Measurements from ENCODE around the gene YPEL3.
"Not testable (repeated sequence)": the region's sequence is repeated elsewhere in the genome, so short reads cannot be mapped to it uniquely, and the experiment has no call there.

The YPEL3 gene, protein sequence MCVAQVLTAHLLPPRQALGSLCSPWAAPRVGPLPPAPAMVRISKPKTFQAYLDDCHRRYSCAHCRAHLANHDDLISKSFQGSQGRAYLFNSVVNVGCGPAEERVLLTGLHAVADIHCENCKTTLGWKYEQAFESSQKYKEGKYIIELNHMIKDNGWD

DNA sequence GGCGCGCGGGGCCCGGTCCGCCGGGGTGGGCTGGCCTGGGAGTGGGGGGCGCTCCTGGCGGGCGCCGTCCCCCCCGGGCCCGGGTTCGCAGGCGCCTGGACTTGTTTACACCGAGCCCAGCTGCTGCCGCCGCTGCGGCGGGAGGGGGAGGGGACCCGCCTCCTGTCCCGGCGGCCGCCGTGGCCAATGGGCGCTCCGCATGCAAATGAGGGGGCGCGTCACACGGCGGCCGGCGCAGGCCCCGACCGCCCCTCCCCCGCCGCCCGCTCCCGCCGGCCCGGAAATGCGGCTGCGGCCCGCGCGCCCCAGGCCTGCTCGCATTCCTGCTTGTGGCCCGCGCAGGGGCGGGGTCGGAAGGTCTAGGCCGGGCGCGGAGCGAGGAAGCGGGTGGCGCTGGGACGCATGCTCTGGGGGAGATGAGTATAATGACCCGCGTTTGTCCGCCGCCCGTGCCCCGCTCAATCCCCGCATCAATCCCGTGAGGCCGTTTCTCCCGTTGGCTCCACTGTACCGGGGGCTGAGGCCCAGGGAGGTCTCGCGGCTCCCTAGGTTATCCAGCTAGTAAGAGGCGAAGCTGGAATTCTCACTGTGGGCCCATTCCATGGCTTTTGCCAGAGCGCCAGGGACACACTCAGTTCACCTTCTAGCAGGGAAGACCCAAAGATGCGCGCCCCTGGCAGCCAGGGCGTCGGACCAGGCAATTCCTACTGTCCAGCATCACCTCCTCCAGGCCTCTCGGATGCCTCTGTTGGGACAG is at the start of gene YPEL3:
Gene YPEL3 (minus strand): TSS at position 109 of the 757 bp plus-strand sequence. CDS start 731 bp downstream, outside the sequence.
- peak; percentile 73 for DNase-seq

DNA sequence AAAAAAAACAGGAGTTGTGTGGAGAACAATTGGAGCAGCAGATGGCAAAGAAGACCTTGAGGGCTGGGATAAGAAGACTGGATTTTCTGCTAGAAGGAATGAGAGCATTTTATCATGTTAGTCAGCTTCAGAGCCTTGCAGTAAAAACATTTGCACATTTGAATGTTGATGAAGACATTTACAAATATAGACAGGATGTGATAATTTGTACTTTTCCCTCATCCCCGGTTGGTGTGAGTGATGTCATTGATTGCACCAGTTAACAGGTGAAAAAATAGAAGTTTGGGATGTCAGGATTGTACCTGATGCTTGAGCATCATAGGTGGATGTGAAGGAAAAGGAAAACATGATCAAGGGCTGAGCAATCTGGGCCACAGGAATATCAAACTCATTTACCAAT is 49.6 kb upstream of the YPEL3 start:
- DNase-seq: no peak

DNA sequence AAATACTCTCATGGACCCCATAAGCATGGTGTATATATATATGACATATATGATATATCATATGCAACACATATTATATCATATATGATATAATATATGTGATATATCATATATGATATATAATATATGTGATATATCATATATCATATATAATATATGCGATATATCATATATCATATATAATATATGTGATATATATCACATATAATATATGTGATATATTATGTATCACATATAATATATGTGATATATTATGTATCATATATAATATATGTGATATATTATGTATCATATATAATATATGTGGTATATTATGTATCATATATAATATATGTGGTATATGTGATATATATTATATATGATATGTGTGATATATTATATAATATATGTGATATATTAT is 48.9 kb upstream of the YPEL3 start:
- no peak for DNase-seq

DNA sequence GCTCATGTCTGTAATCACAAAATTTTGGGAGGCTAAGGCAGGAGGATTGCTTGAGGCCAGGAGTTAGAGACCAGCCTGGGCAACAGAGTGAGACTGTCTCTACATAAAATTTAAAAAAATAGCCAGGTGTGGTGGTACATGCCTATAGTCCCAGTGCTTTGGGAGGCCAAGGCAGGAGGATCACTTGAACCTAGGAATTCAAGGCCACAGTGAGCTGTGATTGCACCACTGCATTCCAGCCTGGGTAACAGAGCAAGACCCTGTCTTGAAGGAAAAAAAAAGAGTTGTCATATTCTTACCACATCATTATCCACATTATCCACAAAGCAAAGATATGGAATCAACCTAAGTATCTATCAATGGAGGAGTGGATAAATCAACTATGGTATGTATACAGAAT is 48.0 kb upstream of the YPEL3 start:
- DNase-seq: no peak

DNA sequence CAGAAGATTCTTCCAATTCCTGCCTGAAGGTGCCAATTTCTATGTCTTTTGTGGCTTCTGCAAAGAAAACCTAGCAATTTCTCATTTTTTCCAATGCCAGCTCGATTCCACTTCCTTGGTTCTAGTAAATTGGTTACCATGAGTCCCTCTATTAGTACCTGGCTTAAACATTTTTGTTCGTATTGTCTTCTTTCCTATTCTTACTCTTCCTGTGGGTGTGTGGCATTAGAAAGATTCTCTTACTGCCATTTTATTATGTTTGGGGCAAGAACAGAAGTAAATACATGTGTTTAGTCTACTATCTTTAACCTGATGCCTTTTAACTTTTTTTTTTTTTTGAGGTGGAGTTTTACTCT is 47.3 kb upstream of the YPEL3 start:
- no peak for DNase-seq

DNA sequence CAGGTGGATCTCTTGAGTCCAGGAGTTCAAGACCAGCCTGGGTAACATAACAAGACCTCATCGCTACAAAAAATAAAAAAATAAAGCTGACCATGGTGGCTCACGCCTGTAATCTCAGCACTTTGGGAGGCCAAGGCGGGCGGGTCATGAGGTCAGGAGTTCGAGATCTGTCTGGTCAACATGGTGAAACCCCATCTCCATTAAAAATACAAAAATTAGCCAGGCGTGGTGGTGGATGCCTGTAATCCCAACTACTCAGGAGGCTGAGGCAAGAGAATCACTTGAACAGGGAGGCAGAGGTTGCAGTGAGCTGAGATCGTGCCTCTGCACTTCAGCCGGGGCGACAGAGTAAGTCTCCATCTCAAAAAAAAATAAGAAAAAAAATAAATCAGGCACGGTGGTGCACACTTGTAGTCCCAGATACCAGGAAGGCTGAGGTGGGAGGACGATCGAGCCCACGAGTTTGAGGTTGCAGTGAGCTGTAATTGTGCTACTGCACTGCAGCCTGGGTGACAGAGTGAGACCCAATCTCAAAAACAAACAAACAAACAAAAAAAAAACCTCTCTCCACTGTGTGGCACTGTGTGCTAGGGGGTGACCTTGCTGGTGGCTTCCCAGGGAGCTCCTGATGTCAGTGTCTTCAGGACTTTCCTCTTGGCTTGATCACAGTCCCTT is 46.8 kb upstream of the YPEL3 start:
- no peak for DNase-seq

DNA sequence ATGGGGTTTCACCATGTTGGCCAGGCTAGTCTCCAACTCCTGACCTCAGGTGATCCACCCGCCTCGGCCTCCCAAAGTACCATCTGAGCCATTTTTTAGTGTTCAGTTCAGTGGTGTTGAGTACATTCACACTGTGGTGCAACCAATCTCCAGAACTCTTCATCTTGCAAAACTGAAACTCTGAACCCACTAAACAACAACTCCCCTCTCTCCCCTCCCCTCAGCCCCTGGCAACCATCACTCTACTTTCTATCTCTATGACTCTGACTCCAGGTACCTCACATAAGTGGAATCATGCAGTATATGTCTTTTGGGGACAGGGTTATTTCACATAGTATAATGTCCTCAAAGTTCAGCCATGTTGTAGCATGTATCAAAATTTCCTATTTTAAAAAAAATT is 45.7 kb upstream of the YPEL3 start:
- no peak for DNase-seq

DNA sequence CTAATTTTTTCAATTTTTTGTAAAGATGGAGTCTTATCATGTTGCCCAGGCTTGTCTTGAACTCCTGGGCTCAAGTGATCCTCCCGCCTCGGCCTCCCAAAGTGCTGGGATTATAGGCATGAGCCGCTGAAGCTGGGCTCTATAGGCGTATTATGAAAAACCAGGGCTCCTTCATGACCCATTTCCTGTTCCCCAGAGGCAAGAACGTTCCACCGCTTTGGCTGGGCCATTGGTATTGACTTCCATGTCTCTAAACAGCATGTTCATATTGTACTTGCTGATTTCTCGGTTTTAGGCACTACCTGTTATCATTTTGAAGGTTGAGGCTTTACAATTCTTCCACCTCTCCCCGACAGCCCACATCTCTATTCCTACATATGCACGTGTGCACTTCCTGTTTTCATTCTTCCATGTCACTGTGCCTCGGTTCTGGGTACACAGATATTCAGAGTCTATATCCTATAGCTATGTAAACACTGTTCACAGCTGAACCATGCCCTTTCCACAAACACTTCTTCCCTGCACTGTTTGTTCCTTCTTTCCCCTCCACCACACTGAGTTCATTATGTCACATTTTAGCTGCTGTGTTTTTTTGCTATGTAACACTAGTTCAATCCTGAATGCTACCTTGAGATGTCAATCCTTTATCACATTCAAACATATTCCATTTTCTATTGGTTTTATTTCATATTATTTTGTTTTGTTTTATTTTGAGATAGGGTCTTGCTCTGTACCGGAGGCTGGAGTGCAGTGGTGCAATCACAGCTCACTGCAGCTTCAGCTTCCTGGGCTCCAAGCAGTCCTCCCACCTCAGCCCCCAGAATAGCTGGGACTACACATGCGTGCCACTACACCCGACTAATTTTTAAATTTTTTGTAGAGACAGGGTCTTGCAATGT is 43.8 kb upstream of the YPEL3 start:
- DNase-seq: no peak

DNA sequence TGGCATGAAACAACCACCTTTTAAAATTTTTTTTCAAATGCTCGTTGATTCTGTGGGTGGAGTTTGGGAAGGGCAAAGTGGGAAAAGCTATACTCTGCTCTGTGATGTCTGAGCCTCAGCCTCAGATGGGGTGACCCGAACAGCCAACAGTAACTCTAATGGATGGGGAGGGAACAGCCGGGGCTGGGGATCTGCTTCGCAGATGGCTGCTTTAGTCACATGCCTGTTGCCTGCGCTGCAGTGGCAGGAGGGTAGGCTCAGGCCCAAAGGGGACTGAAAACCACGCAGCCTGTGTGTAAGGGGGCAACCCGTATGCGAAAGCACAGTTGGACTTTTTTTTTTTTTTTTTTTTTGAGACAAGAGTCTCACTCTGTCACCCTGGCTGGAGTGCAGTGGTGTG is 41.9 kb upstream of the YPEL3 start:
- DNase-seq: no peak

DNA sequence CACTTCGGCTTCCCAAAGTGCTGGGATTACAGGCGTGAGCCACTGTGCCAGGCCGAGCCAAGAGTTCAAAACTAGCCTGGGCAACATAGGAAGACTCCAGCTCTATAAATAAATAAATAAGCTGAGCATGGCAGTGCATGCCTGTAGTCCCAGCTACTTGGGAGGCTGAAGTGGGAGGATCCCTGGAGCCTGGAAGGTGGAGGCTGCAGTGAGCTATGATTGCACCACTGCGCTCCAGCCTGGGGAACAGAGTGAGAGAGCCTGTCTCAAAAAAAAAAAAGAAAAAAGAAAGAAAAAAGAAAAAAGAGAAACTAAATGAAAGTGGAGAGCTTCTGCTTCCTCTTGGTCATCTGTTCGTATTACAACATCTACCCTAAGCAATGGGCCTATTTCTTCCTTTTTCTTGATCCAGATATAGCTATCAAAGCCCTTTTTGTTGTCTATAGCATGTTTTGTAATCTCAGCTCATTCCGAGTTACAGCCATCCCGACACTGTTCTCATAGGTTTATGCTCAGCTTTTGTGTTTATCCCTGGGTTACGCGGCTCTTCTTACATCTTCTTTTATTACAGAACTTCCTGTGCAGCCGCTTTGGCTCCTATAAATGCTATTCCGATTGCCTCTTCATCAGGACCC is 41.1 kb upstream of the YPEL3 start:
- DNase-seq: no peak

DNA sequence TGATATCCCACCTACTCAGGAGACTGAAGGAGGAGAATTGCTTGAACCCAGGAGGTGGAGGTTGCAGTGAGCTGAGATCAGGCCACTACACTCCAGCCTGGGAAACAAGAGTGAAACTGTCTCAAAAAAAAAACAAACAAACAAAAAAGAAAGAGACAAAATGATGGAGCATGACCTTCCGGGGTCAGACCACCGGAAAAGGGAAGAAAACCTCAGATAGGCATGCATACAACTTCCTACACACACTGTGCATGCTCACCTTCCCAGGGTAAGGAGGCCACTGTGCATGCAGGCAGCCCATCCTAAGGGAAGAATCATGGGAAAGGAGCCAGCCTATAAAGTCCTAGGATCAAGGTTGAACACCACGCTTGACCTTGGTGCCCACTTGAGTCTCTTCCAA is 36.6 kb upstream of the YPEL3 start:
- DNase-seq: no peak

DNA sequence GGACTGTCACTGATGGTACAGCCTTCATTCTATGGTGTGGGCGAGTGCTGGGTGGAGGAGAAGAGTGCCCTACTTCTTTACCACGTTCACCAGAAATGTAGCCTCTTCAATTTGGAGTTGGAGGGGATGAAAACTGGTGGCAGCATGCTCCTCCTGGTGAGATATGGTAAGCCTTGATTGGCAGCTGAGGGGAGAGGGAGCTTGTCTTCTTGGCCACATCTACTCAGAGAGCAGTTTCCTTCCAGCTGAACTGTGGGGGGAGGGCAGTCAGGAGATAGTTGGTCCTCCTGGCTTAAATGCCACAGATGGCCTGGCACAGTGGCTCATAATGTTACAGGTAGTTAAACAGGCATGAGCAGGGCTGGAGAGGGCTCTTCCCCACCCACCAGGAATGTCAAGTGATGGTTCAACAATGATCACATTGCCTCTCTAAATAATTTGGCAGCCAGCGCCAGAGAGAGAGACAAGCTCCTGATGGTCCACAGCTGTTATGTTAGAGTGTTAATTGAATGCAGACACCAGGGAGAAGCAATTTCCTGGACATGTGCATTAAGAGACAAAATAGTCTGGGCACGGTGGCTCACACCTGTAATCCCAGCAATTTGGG is 36.0 kb upstream of the YPEL3 start:
- no peak for DNase-seq

DNA sequence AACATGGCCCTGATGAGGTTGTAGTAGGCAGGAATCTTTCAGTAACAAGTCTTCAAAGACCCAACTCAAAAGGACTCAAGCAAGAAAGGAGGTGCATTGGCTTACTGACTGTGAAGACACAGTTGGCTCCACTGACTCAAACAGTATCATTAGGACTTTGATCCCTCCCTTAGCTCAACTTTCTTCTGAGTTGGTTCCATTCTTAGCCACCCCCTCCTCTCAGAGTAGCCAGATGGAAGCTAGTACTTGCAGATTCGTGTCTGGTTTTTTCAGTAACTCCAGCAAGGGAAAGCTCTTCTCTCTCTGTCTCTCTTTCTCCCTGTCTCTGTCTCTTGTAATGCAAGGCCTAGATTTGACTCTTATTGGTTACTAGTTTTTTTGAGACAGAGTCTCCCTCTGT is 32.0 kb upstream of the YPEL3 start:
- no peak for DNase-seq

DNA sequence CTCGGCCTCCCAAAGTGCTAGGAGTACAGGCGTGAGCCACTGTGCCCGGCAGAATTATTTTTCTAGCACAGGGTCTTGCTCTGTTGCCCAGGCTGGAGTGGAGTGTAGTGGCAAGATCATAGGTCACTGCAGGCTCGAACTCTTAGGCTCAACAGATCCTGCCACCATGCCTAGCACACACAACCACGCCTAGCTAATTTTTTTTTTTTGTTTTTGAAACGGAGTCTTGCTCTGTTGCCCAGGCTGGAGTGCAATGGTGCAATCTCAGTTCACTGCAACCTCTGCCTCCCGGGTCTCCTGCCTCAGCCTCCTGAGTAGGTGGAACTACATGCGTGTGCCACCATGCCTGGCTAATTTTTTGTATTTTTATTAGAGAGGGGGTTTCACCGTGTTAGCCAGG is 29.7 kb upstream of the YPEL3 start:
- DNase-seq: not testable (repeated sequence)

DNA sequence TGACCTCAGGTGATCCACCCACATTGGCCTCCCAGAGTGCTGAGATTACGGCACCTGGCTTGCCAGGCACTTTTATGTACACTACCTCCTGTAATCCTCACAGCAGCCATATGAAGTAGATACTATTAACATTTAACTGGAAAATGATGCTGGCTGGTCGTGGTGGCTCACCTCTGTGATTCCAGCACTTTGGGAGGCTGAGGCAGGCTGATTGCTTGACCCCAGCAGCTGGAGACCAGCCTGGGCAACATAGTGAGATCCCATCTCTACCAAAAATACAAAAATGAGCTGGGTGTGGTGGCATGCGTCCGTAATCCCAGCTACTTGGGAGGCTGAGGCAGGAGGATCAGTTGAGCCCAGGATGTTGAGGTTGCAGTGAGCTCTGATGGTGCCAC is 29.0 kb upstream of the YPEL3 start:
- DNase-seq: no peak

DNA sequence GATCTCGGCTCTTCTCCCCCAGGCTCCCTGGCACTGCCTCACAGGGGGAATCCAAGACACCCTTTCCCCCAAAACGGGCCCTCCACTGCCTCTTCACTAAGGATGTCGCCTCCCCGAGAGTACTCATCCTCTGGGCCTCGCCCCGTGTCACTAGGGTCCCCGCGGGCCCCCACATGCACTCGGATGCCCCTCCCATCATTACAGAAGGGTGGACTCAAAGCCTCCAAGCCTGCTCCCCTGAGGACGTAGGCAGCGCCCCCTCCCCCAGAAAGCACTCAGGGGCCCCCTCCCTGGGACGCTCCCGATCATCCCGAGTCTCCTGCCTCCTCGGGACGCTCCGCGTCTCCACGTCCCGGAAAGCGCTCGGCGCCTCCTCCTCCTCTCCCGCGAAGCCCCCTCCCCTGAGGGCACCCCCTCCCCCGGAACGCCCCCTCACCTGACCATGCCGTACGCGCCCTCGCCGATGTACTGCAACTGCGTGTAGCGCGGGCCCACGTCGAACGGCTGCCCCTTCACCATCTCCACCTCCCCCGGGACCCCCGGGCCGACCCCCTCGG is 26.7 kb upstream of the YPEL3 start:
- DNase-seq: no peak

DNA sequence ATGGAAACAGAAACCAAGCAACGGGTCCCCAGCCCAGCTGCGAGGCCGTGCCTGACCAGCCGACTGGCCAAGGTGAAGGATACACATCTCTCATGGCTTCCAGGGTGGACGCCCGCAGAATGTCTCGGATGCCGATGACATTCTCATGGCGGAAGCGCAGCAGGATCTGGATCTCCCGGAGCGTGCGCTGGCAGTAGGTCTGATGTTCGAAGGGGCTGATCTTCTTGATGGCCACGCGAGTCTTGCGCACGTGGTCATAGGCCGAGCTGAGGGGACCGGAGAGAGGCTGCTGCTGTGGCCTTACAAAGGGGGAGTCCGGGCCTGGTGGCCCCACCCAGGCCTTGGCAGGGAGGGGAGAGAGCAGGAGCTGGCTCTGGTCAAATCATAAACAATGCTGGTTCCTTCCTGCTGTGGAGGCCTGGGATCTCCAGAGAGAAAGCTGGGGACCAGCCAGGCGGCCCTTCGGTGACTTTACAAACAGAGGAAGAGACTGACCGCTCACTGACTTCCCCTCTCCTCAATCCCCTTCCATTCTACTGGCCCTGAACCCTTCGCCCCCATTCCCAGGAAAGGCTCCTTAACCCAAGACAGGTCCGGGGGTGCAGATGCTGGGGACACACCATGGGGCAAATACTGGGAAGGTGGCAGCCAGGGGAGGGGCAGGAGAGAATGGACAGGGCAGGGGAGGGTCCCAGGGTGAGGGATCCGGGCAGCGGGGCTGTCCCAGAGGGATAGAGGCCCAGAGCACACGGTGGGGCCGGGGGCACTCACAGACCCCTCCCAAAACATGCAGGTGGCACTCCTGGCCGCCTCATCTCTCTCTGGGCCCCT is 25.9 kb upstream of the YPEL3 start:
- no peak for DNase-seq

DNA sequence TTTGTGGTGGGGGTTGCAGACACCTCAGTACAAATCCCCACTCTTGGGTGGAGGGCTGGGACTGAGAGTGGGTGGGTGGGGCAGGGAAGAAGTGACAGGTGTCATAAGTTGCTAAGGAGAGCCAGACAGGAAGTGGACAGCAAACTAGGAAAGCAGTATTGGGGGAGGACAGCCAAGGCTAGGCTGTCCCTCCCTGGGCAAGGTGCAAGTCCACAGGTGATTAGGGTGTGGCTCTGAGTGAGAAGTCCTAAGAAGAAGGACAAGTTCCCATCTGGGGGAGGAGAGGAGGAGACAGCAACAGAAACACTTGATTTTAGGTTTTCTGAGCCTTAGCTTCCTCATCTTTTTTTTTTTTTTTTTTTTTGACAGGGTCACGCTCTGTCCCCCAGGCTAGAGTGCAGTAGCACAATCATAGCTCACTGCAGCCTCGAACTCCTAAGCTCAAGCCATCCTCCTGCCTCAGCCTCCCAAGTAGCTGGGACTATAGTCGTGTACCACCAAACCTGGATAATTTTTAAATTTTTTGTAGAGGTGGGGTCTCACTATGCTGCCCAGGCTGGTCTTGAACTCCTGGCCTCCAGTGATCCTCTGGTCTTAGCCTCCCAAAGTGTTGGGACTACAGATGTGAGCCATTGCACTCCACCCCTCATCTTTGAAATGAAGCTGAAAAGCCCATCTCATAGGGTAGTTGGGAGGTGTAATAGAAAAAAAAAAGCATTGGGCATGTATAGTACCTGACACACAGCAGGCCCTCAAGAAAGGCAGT is 24.5 kb upstream of the YPEL3 start:
- DNase-seq: no peak

DNA sequence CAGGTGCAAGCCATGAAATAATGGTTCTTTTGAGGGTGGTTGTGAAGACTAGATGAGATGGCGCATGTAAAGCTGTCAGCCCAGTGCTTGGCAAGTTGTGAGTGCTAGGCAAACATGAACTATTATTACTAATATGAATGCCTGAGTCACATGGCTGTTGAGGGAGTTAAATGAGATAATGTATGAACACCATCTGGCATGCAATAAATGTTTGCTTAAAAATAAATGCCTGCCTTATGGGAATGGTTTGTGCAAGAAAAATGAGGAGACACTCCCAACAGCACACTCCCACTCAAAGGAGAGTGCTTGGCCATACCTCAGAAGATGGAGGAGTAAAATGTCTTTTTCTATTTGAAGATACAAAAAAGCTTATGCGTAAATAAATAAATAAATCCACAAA is 23.4 kb upstream of the YPEL3 start:
- no peak for DNase-seq

DNA sequence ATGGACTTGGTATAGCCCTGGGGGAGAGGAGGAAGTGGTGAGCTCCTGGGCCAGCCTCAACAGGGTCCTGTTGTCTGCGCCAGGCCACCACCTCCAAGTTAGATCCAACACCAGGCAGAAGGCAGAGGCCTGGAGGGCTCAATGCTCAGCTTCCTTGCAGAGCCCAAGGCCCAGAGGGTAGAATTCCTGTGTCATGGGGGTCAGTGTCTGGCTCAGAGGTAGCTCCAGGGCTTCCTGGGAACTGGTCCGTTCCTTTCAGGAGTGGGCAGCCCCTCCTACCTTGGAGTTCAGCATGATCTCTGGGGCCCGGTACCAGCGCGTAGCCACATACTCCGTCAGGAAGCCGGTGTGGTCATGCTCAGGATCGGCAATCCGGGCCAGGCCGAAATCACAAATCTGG is 21.8 kb upstream of the YPEL3 start:
- DNase-seq: no peak

Measured in GOT3 (cell line).